HG03558 (cell line): Measurements from ENCODE around the gene TNS3.

Source experiments
- ATAC-seq: cut with Tn5 transposase; IDR thresholded peaks from one replicate; pipeline ENCODE4 v1.9.1; 2021; ENCODE audit warnings: moderate number of reproducible peaks; ENCODE audit not compliant: unreplicated experiment; ENCODE audit errors: extremely low read depth

Gene TNS3

DNA sequence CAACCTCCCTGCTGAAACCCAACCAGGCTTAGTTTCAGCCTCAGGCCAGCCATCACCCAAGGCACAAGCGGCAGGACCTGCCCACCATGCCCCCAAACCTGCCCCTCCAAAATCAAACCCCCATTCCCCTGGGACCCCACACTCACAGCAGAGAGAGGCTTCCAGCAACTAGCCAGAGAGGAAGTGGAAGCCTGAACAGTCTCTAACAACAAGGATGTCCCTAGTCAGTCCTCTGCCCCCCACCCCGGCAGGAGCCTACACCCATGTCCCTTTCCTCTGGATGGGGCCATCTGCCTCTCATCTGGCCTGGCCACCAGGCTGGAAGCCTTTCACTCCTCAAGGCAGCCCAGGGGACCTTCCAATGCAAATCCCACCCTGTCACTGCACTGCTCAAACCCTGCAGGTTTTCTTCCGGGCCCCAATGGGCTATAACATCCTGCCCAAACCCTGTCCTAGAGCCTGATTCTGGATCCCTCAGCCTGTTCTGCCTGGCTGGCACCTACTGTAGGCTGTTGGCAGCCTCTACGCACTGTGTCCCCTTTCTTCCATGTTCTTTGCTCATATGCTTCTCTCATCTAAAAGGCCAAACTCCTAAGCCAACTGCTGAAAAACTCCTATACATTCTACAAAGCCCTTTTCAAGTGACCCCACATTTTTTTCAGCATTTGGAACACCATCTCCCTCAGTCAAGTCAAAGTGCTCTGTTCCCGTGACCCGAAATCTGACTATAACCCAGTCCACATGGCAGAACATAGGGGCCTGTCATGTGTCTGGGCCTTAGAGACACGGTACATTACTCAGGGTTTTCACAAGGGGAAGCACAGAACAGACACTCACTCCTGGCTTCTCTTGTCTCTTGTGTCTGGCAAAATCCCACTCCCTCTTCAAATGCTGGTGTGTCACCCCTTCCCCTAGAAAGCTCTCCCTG is 253.3 kb downstream of the TNS3 start:
- ATAC-seq = no peak

DNA sequence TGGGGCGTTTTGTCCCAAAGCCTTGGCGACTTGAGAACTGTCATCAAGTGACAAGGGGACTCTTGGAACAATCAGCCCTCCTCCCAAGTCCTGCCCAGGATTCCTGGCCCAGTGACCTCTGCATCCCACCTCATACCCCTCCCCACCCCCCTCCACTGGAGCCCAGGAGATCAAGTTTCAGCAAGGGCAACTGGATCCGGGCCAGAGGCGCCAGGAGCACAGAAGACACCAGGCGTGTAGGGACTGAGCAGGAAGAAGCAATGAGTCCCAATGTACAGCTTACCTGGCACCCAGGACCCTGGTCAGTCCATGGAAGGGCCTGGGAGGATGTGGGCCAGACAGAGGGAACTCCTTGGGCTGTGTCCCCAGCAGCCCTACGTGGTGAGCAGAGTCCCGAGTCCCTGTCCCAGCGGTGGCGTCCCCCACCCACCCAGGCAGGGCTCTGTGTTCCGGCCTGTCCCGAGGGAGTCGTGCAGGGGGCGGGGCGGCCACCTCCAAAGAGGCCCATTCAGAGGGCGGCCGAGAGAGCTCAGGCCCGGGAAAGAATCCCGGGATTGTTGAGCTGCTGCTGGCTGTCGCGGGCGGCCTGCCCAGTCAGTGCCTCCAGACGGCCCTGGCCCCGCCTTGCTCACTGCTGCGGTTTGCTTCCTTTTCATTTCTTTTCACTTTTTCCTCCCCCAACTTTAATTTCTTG is 254.1 kb downstream of the TNS3 start:
- no peak for ATAC-seq

GRCh38 chr7:47327346-47327697 is 254.6 kb downstream of the TNS3 start:
- no peak for ATAC-seq

GRCh38 chr7:47326808-47327207 is 255.1 kb downstream of the TNS3 start:
- ATAC-seq = no peak

GRCh38 chr7:47326220-47326619 is 255.7 kb downstream of the TNS3 start:
- ATAC-seq = no peak

- no peak for ATAC-seq
Observed at GRCh38 chr7:47325337-47325736, 256.6 kb downstream of the TNS3 start.

DNA sequence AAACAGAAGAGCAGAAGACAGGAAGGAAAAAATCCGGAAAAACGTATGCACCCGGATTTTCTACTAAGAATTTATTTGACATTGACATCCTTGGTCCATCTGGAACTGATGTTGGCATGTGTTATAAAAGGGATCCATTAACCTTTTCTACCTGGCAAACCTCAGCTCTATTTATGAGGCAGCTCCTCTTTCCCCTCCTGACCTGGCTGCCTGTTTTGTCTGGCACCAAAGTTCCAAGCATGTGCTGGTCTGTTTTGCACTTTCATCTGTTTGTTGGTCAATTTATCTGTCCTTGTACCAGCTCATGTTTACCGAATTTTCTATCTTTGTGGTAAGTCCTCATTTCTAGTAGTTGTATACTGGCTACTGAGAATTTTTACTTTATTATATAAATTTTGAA is 258.0 kb downstream of the TNS3 start:
- ATAC-seq = no peak

DNA sequence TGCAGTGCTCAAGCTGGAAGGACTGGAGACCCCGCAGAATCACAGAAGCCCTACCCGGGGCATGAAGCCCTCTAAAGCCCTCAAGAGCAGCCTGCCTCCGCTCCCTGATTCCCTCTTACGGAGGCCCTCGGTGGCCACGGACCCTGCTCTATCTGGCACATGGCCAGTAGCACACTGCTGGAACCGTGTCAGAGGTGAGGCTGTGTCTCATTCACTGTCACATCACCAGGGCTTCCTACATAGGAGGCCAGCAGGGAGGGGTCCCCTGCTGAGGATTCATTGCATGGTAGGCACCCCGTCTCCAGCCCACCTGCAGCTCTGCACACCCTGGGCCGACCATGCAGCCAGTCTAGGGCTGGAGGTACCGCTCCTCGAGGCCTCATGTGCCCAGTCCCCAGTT is 259.2 kb downstream of the TNS3 start:
- no peak for ATAC-seq

DNA sequence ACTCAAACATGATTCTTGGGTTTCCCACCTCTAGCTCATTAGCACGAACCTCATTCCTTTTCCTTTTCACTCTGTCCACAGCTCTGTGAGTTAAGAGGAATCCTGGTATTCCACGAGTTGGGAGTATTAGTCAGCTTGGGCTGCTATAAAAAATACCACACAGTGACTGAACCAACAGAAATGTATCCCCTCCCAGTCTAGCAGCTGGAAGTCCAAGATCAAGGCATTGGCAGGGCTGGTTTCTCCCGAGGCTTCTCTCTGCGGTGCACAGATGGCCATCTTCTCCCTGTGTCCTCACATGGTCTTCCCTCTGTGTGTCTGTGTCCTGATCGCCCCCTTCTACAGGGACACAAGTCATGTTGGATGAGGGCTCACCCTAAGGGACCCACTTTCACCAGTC is 261.6 kb downstream of the TNS3 start:
- ATAC-seq = no peak

DNA sequence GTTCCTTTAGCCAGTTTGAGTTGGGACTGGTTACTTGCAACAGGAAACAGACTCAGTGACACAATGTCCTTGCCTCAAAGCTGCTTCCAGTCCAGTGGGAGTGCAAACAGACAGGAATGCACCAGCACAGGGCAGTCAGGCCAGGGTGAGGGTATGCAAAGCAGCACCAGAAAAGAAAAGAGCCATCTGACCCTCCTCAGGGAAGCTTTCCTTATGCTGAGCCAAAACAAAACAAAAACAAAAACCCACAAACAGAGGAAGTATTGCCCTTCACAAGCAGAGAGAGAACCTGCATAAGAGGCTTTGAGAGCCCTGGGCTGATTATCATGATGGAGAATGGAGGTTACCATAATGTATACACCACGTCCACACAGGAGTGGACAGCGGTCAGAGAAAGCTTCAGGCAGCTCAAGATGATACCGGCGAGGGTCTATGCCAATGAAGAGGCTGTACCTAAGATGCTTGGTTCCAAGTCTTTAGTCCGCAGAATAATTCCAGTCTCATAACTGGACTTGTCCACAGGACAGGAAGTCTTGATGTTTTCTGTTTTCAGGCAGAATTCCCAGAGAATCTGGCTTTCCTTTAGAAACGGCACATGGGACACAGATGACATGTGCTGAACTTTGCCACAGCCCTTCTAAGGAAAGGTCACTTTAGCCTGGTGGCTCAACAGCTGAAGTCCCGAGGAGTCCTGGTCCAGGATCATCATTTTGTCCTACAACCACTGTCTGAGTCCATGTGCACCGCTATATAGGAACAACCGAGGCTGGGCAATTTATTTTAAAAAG is 263.3 kb downstream of the TNS3 start:
- ATAC-seq = peak; percentile 64

GRCh38 chr7:47317487-47317886 is 264.4 kb downstream of the TNS3 start:
- no peak for ATAC-seq

DNA sequence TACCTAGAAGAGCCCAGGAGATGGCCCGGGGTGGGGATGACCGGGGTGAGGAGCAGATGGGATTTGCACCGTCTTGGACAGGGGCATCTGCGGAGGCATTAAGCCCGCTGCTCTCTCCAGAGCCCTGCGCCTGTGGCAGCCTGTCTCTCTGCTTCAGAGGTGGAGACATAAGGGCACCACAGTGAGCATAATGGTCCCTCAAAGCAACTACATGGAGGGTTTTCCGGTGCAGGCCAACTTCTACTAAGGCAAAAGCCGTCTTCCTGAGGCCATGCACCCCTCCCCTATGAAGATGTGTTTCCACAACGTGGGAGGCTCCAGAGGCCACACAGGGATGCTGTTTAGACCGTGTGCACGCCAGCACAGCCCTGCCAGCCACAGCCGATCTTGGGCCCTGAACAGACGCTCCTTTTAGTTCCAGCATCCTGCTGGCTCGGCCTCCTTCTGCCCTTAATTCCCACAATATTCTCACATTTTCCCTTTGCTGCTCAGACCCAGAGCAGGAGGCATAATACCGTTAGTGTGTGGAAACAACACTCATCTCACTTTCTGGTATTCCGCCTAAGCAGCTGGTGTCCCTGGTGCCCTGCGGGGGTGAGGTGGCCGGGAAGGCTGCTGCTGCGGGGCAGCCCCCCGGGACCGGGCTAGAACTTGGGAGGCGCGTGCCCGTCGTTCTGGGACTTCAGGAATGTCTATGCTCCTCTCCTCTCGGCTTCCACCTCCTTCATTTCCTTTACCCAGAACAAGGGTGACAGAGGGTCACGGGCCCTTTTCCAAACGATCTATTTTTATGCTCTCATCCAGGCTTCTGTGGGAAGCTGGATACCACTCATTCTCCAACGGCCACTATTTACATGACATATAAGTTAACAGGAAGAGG is 266.9 kb downstream of the TNS3 start:
- ATAC-seq = no peak

DNA sequence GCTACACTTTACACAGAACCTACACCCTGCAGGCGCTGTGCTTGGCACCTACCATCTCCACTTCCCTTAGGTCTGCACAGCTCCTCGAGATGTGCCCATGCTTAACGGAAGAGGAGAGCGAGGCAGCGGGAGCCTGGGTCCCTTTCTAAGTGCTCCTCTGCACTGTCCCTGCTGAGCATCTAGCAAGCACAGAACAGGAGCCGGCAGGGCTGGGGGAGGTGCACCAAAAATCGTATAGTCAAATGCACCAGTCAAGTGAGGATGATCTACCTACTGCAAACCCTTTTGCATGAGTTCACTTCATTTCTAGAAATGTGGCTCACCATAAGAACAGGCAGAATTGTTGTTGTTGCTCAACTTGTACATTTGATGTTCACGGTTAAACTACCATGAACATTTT is 267.7 kb downstream of the TNS3 start:
- no peak for ATAC-seq

- ATAC-seq = no peak
Observed at GRCh38 chr7:47313564-47313963, 268.3 kb downstream of the TNS3 start.

DNA sequence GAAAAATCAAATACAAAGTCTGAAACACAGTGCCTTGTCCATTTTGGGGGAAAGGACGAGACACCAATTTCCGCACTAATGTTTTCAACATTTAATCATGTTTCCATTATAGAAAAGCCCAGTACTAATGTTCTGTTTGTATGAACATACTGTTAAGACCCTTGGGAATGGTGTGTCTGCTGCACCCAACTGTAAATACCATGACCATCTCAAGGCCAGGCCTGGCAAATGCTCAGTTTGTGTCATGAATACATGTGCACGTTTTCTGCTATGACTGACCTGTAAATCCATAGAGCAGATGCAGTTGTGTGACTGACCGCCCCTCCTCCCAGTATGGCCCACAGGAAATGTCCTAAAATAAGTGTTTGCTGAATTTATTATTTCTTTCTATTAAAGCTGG is 270.0 kb downstream of the TNS3 start:
- no peak for ATAC-seq

DNA sequence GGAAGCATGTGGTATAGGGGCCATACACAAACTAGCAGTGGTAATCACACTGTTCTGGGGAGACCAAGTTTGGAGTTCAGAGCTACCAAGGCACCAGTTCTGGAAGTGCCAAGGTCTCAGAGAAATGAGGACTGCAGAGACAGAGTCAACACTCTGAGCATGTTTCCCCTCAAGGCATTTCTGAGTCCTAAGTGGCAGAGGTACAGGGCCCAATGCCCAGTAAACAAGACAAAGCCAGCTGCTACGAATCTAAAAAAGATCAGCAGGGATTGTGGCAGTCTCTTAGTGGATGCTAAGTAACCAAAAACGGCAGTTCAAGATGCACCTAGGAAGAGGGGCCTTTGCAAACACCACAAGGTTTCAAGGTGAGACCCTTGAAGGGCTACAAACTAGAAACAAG is 271.9 kb downstream of the TNS3 start:
- ATAC-seq = no peak

DNA sequence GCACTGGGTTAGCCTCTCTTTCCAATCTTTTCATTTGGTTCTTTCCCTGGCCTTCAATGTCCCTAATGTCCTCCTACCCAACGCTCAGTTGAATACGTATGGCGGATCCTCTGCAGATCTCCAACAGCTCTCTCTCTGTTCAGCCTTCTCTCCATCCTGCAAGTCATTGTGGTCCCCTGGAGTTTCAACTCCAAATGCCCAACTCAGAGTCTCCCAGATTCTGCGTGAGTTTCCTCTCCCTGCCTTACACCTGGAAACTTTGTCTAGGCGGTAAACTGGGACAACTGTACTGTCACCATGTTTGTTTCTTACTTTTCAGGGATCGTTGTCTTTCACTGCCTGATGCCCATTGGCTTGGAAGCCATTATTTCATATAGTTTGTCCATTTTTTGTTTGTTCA is 273.1 kb downstream of the TNS3 start:
- no peak for ATAC-seq

GRCh38 chr7:47307311-47307710 is 274.6 kb downstream of the TNS3 start:
- no peak for ATAC-seq

DNA sequence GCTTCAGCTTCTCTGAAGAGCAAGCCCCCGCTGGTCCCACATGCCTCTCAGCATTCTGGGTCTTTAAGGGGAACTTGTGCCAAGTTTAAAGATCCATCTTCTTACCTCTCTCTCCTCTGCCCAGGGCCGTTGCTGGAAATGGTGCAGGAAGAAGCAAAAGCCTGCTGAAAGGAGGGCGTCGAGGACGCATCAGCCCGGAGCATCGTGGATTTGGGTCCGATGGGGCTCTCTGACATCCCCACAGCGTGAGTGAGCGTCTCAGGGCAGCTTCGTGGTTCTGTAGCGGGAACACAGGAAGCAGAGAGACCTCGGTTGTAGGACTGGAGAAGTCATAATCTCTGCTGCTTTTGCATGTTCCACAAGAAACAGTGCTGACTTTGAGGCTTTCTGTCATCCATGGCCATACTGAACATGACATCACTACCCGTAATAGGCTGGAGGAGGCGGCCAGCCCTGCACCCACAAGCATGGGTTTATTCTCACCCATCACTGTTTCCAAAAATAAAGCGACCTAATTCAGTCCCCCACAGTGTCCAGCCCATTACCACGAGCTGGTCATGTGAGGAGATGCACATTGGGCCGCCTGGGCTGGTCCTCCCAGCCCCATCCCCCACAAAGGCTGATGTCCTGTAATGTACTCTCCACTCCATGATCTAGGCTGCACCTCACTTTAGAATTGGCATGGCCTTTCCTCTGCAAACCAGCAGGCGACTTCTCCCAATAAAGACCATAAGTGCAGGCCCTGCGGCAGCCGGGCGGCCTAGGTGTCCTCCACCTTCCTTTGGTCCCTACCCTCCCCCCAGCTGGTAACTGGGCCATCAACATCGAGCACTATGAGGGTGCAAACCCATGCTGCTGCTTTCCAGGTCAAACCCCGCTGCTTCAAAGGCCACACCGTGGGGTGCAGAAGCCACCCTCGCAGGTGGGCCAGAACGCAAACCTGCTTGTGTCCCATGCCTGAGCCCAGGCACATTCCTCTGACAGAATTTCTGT is 276.9 kb downstream of the TNS3 start:
- no peak for ATAC-seq
